ENCODE results near the gene SND1. TPM values are rescaled to one million over a fixed set of nuclear protein-coding genes. Genes with fewer than 3 reads are reported as not detected.

Gene SND1
- total and polyA plus RNA-seq, 2 donors (not counting 1 experiment from before 2014, with no cell fraction given): 44.4 to 165 TPM

GRCh38 chr7:128115336-128115820, 463.4 kb downstream of the SND1 start:
- H3K9me3 Mint-ChIP-seq (ENCODE audit: insufficient read depth): no peaks in the 10 kb centered on the region
- WGBS (ENCODE audit: insufficient coverage): 84% methylated on average over 5 of the region's 10 CpGs
- Histone ChIP-seq H3K27ac (ENCODE audit: low read length in 2 of 2) (no peak overlapping the region), H3K4me1 (ENCODE audit: control insufficient read depth in 2 of 2, insufficient read depth in 2 of 2, low read length in 2 of 2) (peaks cover 43 to 49% of the 10 kb centered on the region in 2 donors), H3K27me3 (replicated peaks in 1 of 4; ENCODE audit: control extremely low read depth in 1 of 4, control insufficient read depth in 3 of 4, insufficient read depth in 4 of 4, low read length in 3 of 4) (no peaks in the 10 kb centered on the region), H3K9ac (ENCODE audit: low read length) (no peak overlapping the region), H3K79me2 (ENCODE audit: control insufficient read depth, insufficient read depth, low read length) (no peaks in the 10 kb centered on the region), H2AFZ (ENCODE audit: insufficient read depth, low read depth, low read length, poor library complexity, severe bottlenecking) (no peak overlapping the region), H3K36me3 (replicated peaks in 1 of 2; ENCODE audit: control extremely low read depth in 1 of 2, control insufficient read depth in 1 of 2, extremely low read depth in 1 of 2, insufficient read depth in 2 of 2, low read length in 1 of 2) (no peaks in the 10 kb centered on the region), H4K20me1 (ENCODE audit: control insufficient read depth, insufficient read depth, low read length, poor library complexity, severe bottlenecking) (no peaks in the 10 kb centered on the region), H3K9me3 (ENCODE audit: control extremely low read depth in 1 of 3, control insufficient read depth in 2 of 3, insufficient read depth in 1 of 3, low read length in 2 of 3) (peaks cover 0 to 10% (median 0%) of the 10 kb centered on the region in 3 donors), H3K4me3 (ENCODE audit: control extremely low read depth in 1 of 5, extremely low read depth in 1 of 5, insufficient read depth in 1 of 5, low read depth in 2 of 5, low read length in 4 of 5) (no peak overlapping the region), H3K4me2 (replicated peaks; ENCODE audit: low read depth, low read length, poor library complexity, severe bottlenecking) (no peak overlapping the region)
- H3K27ac Mint-ChIP-seq: peak overlapping the region; percentile 18
- no peak for ATAC-seq (ENCODE audit: low read depth)
- DNase-seq: no peak
- TF ChIP-seq EZH2 (IDR thresholded peaks at IDR 0.05; ENCODE audit: borderline replicate concordance, insufficient read depth, low read depth, low read length, poor library complexity, severe bottlenecking) (no peak), CTCF (IDR thresholded peaks at IDR 0.05) (no peak)
- CTCF ChIA-PET: interaction anchor here (3.4 kb wide), 1 partner anchor 20 kb away, joined by 16 read pairs; no protein-coding TSS in a partner anchor
- H3K27me3 Mint-ChIP-seq: no peaks in the 10 kb centered on the region
- peaks cover 58% of the 10 kb centered on the region for H3K4me1 Mint-ChIP-seq
- POLR2A ChIA-PET: no interaction called here
- no peak overlapping the region for H3K4me3 Mint-ChIP-seq
- intact Hi-C loops (cut with micrococcal nuclease): no loop called here

- H3K27me3 Mint-ChIP-seq: no peaks in the 10 kb centered on the region
- no peaks in the 10 kb centered on the region for H3K36me3 ChIP-seq (replicated peaks in 1 of 2; ENCODE audit: control extremely low read depth in 1 of 2, control insufficient read depth in 1 of 2, extremely low read depth in 1 of 2, insufficient read depth in 2 of 2, low read length in 1 of 2)
- TF ChIP-seq EZH2 (IDR thresholded peaks at IDR 0.05; ENCODE audit: borderline replicate concordance, insufficient read depth, low read depth, low read length, poor library complexity, severe bottlenecking) (no peak), CTCF (IDR thresholded peaks at IDR 0.05) (no peak)
- H3K9ac ChIP-seq (ENCODE audit: low read length): no peak overlapping the region
- no peaks in the 10 kb centered on the region for H3K79me2 ChIP-seq (ENCODE audit: control insufficient read depth, insufficient read depth, low read length)
- CTCF ChIA-PET: interaction anchor here (3.4 kb wide), 1 partner anchor 19 kb away, joined by 16 read pairs; no protein-coding TSS in a partner anchor
- peaks cover 0 to 10% (median 0%) of the 10 kb centered on the region in 3 donors for H3K9me3 ChIP-seq (ENCODE audit: control extremely low read depth in 1 of 3, control insufficient read depth in 2 of 3, insufficient read depth in 1 of 3, low read length in 2 of 3)
- peaks cover 36 to 42% of the 10 kb centered on the region in 2 donors for H3K4me1 ChIP-seq (ENCODE audit: control insufficient read depth in 2 of 2, insufficient read depth in 2 of 2, low read length in 2 of 2)
- POLR2A ChIA-PET: no interaction called here
- intact Hi-C loops (cut with micrococcal nuclease): no loop called here
- H3K9me3 Mint-ChIP-seq (ENCODE audit: insufficient read depth): no peaks in the 10 kb centered on the region
- DNase-seq: no peak
- H3K27ac Mint-ChIP-seq: no peak overlapping the region
- no peak overlapping the region for H3K4me3 ChIP-seq (ENCODE audit: control extremely low read depth in 1 of 5, extremely low read depth in 1 of 5, insufficient read depth in 1 of 5, low read depth in 2 of 5, low read length in 4 of 5)
- peaks cover 51% of the 10 kb centered on the region for H3K4me1 Mint-ChIP-seq
- no peak overlapping the region for H2AFZ ChIP-seq (ENCODE audit: insufficient read depth, low read depth, low read length, poor library complexity, severe bottlenecking)
- H3K27me3 ChIP-seq (replicated peaks in 1 of 4; ENCODE audit: control extremely low read depth in 1 of 4, control insufficient read depth in 3 of 4, insufficient read depth in 4 of 4, low read length in 3 of 4): no peaks in the 10 kb centered on the region
- H3K27ac ChIP-seq (ENCODE audit: low read length in 2 of 2): no peak overlapping the region
- H3K4me3 Mint-ChIP-seq: no peak overlapping the region
- no peak overlapping the region for H3K4me2 ChIP-seq (replicated peaks; ENCODE audit: low read depth, low read length, poor library complexity, severe bottlenecking)
- 94% methylated on average over 12 of the region's 16 CpGs for WGBS (ENCODE audit: insufficient coverage)
- no peak for ATAC-seq (ENCODE audit: low read depth)
- no peaks in the 10 kb centered on the region for H4K20me1 ChIP-seq (ENCODE audit: control insufficient read depth, insufficient read depth, low read length, poor library complexity, severe bottlenecking)
Observed at GRCh38 chr7:128115821-128116723, 464.1 kb downstream of the SND1 start.

Data from B cell (primary cell).